NCI-H1694 treated with DMSO at 0.1 percent for 48 hours (cell line): ENCODE measurements around the gene PPP2R3B.
"Not testable (repeated sequence)": the region's sequence is repeated elsewhere in the genome, so short reads cannot be mapped to it uniquely, and the experiment has no call there.

ENCODE experiments used
- DNase-seq: peaks from one replicate; lab custom pipeline; 2025; lab: John Stamatoyannopoulos, UW

Gene PPP2R3B

GRCh38 chrX:337331-337831 lies 49.3 kb downstream of the PPP2R3B start:
- DNase-seq = no peak

DNA sequence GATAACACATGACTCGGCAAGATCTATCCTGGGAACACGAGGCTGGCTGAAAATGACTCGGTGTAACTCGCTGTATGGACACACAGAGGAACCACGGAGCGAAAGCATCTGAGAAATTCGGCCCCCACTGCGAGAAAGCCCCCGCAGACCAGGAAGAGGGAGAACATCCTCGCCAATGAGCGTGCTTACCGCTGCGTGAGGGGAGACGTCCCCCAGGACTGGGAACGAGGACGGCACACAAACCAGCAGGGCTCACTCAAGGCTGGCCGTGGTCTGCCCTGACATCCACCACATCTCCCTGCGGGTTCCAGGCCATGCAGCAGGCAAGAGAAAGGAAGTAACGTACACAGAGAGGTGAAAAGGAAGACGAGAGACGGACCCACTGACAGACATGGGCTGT lies 50.5 kb downstream of the PPP2R3B start:
- DNase-seq = no peak

DNA sequence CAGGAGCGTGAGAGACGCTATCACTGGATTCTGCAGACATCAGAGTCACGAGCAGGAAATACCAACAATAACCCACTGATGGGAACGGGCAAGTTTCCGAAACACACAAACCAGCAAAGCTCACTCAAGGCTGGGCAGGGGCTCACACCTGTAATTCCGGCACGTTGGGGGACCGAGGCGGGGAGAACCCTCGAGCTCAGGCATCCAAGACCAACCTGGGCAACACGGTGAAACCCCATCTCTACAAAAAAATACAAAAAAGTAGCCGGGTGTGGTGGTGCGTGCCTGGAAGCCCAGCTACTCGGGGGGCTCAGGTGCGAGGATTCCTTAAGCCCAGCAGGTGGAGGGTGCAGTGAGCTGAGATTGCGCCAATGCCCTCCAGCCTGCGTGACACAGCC lies 51.0 kb downstream of the PPP2R3B start:
- no peak for DNase-seq

DNA sequence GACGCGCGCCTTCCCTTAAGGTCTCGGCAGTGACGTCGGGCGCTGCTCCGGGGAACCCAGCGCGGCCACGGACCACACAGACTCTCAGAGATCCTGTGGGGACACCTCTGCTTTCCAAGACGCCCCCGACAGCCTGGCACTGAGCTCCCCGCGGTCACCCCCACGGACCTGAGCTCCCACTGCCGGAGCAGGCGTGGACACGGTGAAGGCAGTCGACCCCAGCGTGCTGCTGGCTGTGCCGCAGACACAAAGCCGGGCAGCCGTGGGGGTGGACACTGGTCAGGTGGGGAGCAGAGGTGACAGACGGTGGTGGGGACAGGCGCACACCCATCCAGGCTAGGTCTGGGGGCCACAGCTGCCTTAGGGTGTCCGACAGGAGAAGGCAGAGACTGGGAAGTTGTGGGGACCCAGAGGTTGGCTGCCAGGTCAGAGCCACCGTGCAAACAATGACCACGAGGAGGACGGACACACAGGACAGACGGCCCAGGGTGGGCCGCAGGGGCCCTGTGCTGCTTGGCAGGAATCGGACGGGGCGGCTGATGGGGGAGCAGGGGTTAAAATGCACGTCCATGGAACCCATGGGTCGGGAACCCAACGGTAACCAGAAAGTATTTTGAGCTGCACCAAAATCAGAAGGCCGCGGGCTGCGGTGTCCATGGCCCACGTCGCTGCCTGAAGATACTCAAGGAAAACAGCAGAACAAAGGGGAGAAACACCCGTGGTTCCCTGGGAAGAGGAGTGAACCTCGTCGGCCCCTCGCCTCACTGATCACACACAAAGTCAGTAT lies 51.5 kb downstream of the PPP2R3B start:
- DNase-seq = no peak

GRCh38 chrX:334331-334891 lies 52.3 kb downstream of the PPP2R3B start:
- DNase-seq = no peak

GRCh38 chrX:333611-334311 lies 52.9 kb downstream of the PPP2R3B start:
- no peak for DNase-seq

DNA sequence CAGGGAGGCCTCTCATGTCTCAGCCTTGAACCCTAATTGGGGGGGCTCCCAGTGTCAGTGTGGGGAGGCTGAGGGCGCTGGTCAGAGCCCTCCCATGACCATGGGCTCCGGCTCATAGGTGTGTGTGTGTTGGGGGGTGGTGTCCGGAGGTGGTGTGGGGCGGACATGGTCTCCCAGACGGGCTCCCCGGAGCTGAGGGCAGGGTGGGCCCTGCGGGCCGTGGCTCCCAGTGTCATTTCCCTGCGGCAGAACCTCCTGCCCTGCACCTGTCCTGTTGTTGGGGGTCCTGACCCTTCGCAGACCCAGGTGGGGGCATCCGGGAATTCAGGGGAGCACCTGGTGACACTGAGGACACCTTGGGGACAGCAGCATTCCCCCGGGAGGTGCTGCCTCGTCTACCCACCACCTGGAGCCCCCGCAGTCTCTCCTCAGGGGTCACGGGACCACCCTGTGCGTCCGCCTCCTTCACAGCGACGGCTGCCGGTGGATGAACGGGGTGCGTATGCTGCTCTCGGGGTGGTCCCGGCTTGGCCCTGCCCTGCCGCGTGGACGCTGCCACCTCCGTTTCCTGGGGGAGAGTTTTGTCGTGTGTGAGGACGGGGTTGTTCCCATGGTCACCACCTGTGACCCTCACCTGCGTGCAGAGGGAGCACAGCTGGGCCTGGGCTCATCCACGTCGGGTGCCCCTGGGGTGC lies 53.6 kb downstream of the PPP2R3B start:
- DNase-seq = no peak

DNA sequence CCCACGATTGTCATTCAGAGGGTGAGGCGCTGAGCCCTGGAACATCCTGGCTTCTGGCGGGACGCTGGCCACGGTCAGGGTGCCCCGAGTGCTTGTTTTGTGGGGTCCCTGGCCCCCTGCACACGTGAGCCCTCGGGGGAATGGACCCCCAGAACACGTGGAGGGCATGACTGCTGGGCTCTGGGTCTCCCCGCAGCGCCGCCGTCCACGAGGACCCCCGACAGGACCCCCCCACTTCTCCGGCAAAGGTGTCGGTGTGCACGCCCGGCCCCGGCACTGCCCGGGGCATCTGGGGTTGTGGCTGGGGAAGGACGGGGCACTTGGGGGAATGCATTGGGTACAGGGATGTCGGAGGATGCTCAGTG lies 54.2 kb downstream of the PPP2R3B start:
- no peak for DNase-seq

GRCh38 chrX:331825-332495 lies 54.7 kb downstream of the PPP2R3B start:
- no peak for DNase-seq

- DNase-seq = no peak
These were observed 55.4 kb downstream of the PPP2R3B start for GRCh38 chrX:331151-331824.

GRCh38 chrX:330726-331150 lies 56.0 kb downstream of the PPP2R3B start:
- no peak for DNase-seq

GRCh38 chrX:330141-330725 lies 56.5 kb downstream of the PPP2R3B start:
- not testable (repeated sequence) for DNase-seq

DNA sequence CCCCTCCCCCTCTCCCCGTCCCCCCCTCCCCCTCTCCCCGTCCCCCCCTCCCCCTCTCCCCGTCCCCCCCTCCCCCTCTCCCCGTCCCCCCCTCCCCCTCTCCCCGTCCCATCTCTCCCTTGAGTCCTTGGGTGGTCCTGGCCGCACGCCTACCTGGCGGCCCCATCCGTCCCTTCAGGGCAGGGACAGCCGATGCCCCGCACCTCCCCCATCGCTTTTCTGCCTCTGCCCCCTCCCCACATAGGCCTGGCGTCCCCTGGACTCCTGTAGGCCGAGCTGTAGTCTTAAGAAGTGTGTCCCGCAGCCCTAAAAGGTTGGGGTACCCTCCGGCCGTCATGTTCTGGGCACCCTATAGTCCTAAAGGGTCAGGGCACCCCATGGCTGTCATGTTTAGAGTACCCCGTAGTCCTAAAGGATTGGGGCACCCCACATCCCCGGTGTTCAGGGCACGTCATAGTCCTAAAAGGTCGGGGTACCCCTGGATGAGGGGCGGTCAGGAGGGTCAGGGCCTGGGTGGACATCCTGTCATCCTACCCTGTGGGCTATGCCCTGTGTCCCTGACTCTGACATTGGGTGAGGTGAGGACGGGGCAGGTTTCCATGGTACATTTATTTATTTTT lies 57.3 kb downstream of the PPP2R3B start:
- no peak for DNase-seq

DNA sequence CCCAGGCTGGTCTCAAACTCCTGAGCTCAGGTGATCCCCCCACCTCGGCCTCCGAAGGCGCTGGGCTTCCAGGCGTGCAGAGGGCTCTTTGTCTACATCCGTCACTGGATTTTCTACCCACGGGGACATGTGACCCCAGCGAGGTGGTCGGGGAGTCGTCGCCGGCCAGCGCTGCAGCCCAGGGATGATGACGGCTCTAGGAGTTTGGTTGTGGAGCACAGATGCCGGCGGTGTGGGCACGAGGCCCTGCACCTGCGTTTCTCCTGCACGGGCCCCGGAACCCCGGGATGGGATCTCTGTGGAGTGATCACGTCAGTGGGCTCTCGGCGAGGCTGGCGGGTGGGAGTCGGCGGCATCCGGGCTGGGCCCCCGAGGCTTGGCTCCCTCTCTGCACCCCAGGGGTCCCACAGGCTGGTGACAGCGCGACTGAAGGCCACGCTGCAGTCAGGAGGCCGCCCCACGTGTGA lies 59.0 kb downstream of the PPP2R3B start:
- DNase-seq = no peak

GRCh38 chrX:324664-325063 lies 62.0 kb downstream of the PPP2R3B start:
- DNase-seq = not testable (repeated sequence)

GRCh38 chrX:323721-324628 lies 62.7 kb downstream of the PPP2R3B start:
- no peak for DNase-seq

DNA sequence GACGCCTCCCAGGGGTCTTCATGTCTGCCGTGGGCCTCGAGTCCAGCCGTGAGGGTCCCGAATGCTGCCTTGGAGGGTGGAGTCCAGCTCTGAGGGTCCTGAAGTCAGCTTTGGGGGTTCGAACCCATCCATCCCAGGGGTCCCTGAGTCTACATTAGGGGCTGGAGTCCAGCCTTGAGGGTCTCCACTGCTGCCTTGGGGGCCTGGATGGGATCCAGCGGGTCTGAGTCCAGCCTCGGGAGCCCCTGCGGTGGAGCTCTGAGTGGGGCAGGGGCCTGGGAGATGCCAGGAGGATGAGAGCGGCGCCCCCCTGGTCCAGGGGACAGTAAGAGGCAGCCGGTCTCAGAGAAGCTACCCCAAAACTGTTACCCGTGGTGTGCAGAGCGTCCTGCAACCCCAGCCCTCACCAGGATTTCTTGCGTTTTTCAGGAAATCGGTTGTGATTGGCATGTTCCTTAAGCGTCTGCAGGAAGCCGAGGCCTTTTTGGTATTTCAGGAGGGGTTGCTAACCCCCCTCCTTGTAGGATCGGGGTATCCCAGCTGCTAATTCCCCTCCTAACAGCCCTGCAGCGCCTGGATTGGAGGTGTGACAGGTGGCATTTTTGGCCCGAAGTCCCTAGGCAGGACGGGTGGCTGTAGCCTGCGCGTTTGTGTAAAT lies 66.5 kb downstream of the PPP2R3B start:
- DNase-seq = no peak

- no peak for DNase-seq
These were observed 67.1 kb downstream of the PPP2R3B start for GRCh38 chrX:319579-320125.
